GM18505 (cell line): ENCODE measurements around the gene WNT1.

Experiments used
- ATAC-seq: cut with Tn5 transposase; IDR thresholded peaks from one replicate; pipeline ENCODE4 v1.9.1; 2021; ENCODE audit not compliant: unreplicated experiment
- POLR2A ChIP-seq: IDR thresholded peaks from 4 replicates; pipeline ENCODE4 v1.6.1; 2011; ENCODE audit warnings: borderline replicate concordance; ENCODE audit not compliant: insufficient read depth, insufficient read length; ENCODE audit errors: extremely low read depth

Gene WNT1

DNA sequence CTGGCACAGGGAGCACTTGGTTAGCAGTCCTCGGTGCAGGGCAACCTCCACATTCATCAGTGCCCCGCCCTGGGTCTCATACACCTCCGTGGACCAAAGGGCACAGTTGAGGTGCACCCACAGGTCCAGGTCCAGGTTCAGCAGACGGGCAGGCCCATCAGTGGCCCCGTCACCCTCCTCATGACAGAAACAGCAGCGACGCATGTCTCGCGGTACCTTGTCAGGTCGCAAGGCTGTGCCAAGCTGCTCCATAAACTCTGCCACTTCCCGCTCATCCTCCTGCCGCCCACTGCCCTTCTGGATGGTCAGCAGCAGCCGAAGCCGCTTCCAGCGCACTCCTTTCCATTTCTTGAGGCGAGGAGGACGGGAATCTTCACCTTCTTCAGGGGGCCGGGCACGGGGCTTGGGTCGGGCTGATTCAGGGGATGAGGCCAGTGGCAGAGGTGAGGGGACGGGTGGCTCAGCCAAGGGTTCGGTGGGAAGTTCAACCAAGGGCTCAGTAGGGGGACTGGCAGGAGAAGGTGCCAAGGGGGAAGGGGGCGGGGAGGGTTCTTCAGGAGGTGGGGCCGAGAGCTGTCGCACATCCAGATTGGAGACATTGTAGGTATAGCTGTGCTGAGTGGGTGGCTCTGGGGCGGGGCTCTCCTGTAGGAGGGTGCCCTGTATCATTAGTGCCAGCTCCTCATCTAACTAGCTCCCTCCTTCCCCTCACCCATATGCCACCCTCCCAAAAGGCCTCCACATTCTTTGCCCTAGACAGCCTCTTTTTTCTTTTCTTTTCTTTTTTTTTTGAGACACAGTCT, 48.8 kb downstream of the WNT1 start:
- no peak for TF ChIP-seq POLR2A
- no peak for ATAC-seq

DNA sequence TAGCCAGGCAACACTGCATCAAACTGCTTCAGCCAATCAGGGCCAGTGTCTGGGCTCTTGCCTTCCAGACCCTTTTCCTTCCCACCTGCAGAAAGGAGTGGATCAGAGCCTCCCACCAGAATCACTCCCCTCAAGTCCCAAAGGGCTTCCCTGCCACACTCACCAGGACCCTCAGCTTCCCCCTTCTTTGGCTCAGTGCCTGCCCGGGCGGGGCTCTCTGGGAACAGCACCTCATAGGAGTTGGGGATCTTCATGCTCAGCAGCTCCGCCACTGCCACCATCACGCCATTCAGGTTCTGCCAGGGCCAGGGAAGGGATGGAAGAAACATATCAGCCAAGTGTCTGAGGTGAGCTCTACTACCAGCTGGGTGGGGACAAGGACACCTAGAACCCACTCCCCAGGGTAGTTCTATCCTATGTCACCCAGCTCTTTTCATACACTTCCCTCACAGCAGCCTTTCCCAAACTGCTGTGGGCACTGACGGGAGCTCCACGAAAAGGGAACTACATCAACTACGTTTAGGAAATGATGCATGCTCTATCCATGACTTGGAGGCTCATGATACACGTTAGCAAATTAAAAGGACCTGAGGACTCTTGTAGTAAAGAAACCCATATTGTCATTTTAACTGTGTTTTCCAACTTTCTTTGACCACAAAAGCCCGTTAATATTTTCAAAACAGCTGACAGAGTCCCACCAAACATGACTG, 49.9 kb downstream of the WNT1 start:
- ATAC-seq: no peak
- no peak for TF ChIP-seq POLR2A

DNA sequence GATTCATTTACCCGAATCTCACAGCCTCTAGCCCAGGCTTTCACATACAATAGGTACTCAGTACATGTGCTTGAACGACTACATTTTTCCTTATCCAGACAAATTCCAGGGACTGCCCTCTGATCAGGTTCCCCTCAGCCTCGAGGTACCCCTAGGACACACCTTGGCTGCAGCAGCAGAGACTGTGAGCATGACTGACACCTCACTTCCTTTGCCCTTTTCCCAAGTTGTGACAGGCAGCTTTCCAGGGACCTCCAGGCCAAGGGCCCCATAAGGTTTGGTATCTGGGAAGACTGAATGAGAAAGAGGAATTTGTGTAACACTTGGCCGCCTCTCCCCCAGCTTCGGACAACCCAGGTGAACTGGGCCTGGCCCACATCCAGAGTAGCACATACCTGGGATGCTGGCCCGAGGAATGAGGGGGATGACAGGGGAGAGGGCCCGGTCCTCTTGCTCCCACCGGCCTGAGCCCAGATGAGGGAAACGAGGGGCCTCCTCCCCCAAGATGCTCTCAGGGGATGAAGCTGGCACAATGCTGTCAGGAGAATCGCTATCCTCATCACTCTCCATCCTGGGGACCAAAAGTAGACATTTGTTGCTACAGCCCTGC, 50.6 kb downstream of the WNT1 start:
- TF ChIP-seq POLR2A: no peak
- ATAC-seq: no peak

DNA sequence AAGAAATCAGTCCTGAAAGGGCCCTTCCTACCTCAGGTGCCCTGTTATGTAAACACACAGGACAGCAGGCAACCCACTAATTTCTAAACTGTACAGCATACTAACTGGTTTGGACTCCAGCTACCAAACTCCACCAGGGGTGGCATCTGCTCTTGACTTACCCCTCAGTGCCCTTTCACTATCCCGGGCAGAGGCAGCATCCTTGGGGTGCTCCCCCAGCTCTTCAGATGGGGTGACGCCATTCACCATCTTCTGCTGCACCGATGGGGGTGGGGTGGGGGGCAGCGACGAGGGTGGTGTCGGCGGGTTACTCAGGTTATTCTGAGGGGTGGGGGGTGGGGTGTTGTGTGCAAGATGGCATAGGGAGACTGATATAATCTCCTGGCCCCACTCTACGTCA, 52.0 kb downstream of the WNT1 start:
- ATAC-seq: no peak
- no peak for TF ChIP-seq POLR2A

DNA sequence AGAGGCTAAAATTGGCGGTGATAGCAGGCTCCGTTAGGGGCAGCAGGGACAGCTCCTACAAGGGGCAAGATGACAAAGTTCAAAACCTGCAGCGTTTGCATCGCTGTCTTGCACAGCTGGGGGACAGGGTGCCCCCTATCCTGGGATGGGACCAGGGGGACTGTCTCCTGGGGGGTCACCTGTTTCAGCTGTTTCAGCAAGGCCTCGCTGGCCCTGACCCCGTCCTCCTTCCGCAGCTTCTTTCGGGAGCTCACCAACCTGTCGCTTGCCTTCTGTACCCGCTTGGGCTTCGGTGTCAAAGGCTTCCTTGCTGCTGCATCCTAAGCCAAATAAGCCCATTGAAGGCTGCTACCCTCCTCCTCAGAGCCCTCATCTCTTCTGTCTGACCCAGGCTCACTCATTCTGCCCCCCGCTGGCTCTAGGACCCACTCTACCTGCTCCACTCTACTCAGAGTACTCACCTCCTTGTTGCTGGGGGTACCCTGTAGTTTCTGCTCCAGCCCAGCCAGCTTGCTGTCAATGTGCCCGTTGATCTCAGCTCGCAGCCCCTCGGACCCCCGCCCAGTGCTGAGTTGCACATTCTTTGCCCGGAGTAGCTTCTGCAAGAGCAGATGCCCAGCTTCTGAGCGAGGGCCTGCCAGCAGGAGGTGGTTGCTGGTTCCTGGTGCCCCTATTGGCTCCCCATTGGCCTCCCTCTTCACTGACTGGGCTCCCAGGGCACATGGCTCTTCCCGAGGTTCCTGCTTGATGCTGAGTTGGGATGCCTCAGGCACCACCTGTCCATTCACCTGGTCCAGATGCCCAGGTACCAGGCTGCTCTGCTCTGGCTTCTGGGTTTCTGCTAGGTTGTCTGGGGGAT, 52.8 kb downstream of the WNT1 start:
- TF ChIP-seq POLR2A: no peak
- ATAC-seq: no peak

DNA sequence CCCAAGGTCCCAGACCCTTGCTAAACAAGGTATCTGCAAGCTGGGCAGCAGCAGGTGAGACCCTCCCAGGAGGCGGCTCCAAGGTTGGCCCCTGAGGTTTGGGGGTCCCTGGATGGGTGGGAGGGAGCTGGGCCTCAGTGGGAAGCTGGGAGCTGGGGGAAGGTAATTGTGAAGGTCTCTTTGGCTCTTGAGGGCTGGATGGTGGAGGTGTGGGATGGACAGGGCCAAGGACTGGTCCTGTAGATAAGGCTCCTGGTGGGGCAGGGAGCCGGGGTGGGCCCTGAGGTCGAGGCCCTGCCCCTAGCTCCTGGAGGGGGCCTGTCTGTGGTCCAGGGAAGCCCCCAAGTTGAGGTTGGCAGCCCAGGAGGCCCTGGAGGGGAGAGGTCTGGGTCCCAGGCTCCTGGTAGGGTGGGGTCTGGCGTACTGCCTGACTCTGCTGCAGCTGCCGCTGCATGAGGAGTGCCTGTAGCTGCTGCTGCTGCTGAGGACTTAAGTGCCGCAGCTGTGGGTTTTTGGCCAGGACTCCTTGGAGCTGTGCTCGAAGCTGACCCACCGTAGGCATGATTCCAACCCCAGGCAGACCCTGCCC, 53.5 kb downstream of the WNT1 start:
- TF ChIP-seq POLR2A: peak; percentile 15
- ATAC-seq: no peak
